ENCODE measurements around the gene PARD3. TPM values are rescaled to one million over a fixed set of nuclear protein-coding genes. Genes with fewer than 3 reads are reported as not detected.

Gene PARD3
- total RNA-seq, 1 donor from 2014 or later: 35.4 TPM

DNA sequence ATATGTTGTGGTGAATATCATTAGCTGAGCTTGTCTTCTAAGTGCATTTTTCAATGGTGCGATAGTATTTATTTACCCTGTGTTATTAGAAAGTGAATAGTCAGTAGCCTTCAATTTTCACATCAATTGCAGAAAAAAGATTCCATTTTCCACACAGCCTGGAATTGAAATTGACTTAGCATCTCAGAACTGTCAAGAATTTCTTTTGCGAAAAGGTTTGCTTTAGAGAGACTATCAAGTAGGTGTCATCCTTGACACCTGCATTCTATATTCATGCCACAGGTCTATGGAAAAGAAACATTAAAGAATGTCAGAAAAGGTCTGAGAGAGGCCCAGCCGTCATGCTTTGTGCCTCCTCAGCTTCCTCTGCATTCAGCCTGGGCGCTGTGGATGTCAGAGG, 504.9 kb downstream of the PARD3 start:
- H3K9ac ChIP-seq (ENCODE audit: low read length): no peak overlapping the region
- no peaks in the 10 kb centered on the region for H3K79me2 ChIP-seq (ENCODE audit: insufficient read depth, low read length)
- H3K27me3 ChIP-seq (ENCODE audit: insufficient read depth, low read length): no peaks in the 10 kb centered on the region
- peaks cover 2% of the 10 kb centered on the region for H3K36me3 Mint-ChIP-seq (ENCODE audit: low read depth, unreplicated experiment)
- H2AFZ ChIP-seq (ENCODE audit: low read depth, low read length): no peak overlapping the region
- TF ChIP-seq, protein P1, sequence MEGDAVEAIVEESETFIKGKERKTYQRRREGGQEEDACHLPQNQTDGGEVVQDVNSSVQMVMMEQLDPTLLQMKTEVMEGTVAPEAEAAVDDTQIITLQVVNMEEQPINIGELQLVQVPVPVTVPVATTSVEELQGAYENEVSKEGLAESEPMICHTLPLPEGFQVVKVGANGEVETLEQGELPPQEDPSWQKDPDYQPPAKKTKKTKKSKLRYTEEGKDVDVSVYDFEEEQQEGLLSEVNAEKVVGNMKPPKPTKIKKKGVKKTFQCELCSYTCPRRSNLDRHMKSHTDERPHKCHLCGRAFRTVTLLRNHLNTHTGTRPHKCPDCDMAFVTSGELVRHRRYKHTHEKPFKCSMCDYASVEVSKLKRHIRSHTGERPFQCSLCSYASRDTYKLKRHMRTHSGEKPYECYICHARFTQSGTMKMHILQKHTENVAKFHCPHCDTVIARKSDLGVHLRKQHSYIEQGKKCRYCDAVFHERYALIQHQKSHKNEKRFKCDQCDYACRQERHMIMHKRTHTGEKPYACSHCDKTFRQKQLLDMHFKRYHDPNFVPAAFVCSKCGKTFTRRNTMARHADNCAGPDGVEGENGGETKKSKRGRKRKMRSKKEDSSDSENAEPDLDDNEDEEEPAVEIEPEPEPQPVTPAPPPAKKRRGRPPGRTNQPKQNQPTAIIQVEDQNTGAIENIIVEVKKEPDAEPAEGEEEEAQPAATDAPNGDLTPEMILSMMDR (IDR thresholded peaks at IDR 0.05; ENCODE audit: insufficient read depth, low read depth, low read length): no peak
- TF ChIP-seq EZH2 (IDR thresholded peaks at IDR 0.05; ENCODE audit: insufficient read depth, low read length): no peak
- FAIRE-seq (no peak), DNase-seq (ENCODE audit: low read depth) (no peak)
- H3K4me3 ChIP-seq (ENCODE audit: insufficient read depth, low read depth, low read length): no peak overlapping the region
- H3K9me3 Mint-ChIP-seq (ENCODE audit: unreplicated experiment): no peaks in the 10 kb centered on the region
- H3K36me3 ChIP-seq (ENCODE audit: insufficient read depth, low read length): no peaks in the 10 kb centered on the region
- no peaks in the 10 kb centered on the region for H3K4me1 ChIP-seq (ENCODE audit: insufficient read depth, low read length)
- no peaks in the 10 kb centered on the region for H3K27me3 Mint-ChIP-seq (ENCODE audit: low read depth, unreplicated experiment)
- no peak overlapping the region for H3K4me3 Mint-ChIP-seq (ENCODE audit: unreplicated experiment)
- no peaks in the 10 kb centered on the region for H4K20me1 ChIP-seq (ENCODE audit: insufficient read depth, low read length)
- H3K27ac ChIP-seq (ENCODE audit: low read depth, low read length): no peak overlapping the region
- H3K4me1 Mint-ChIP-seq (ENCODE audit: low read depth, unreplicated experiment): peaks cover 7% of the 10 kb centered on the region
- H3K9me3 ChIP-seq (ENCODE audit: insufficient read depth, low read depth, low read length): no peaks in the 10 kb centered on the region
- H3K4me2 ChIP-seq (ENCODE audit: low read length): no peak overlapping the region
- H3K27ac Mint-ChIP-seq (ENCODE audit: unreplicated experiment): no peak overlapping the region

DNA sequence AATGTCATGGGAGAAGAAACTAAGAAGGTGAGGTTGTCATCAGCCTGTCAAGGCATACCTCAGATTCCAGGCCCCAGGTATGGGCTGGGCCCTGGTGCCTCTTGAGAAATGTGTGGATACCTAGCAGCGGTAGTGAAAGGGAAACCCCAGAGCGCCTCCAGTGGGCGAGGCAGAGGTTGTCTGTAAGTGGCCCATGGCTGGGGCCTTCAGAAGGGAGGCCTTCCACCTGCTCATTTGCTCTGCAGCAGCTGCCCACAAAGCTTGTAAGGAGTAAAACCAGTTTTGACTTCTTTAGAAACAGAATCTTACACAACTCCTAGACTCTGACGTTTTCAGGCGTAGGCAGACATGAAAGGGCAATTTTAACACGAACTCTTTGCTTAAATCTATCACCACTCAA, 509.9 kb downstream of the PARD3 start:
- no peaks in the 10 kb centered on the region for H4K20me1 ChIP-seq (ENCODE audit: insufficient read depth, low read length)
- no peak overlapping the region for H2AFZ ChIP-seq (ENCODE audit: low read depth, low read length)
- H3K9me3 ChIP-seq (ENCODE audit: insufficient read depth, low read depth, low read length): no peaks in the 10 kb centered on the region
- no peak overlapping the region for H3K27ac Mint-ChIP-seq (ENCODE audit: unreplicated experiment)
- DNase-seq (ENCODE audit: low read depth): no peak
- H3K27me3 Mint-ChIP-seq (ENCODE audit: low read depth, unreplicated experiment): no peaks in the 10 kb centered on the region
- no peaks in the 10 kb centered on the region for H3K4me1 Mint-ChIP-seq (ENCODE audit: low read depth, unreplicated experiment)
- H3K4me3 Mint-ChIP-seq (ENCODE audit: unreplicated experiment): no peak overlapping the region
- no peak overlapping the region for H3K9ac ChIP-seq (ENCODE audit: low read length)
- no peaks in the 10 kb centered on the region for H3K27me3 ChIP-seq (ENCODE audit: insufficient read depth, low read length)
- no peak for FAIRE-seq
- peaks cover 9% of the 10 kb centered on the region for H3K36me3 Mint-ChIP-seq (ENCODE audit: low read depth, unreplicated experiment)
- H3K36me3 ChIP-seq (ENCODE audit: insufficient read depth, low read length): no peaks in the 10 kb centered on the region
- no peak overlapping the region for H3K27ac ChIP-seq (ENCODE audit: low read depth, low read length)
- no peaks in the 10 kb centered on the region for H3K9me3 Mint-ChIP-seq (ENCODE audit: unreplicated experiment)
- H3K4me3 ChIP-seq (ENCODE audit: insufficient read depth, low read depth, low read length): no peak overlapping the region
- no peaks in the 10 kb centered on the region for H3K79me2 ChIP-seq (ENCODE audit: insufficient read depth, low read length)
- H3K4me2 ChIP-seq (ENCODE audit: low read length): no peak overlapping the region
- no peaks in the 10 kb centered on the region for H3K4me1 ChIP-seq (ENCODE audit: insufficient read depth, low read length)
- TF ChIP-seq EZH2 (IDR thresholded peaks at IDR 0.05; ENCODE audit: insufficient read depth, low read length): no peak
- TF ChIP-seq, protein P1 (IDR thresholded peaks at IDR 0.05; ENCODE audit: insufficient read depth, low read depth, low read length): no peak

DNA sequence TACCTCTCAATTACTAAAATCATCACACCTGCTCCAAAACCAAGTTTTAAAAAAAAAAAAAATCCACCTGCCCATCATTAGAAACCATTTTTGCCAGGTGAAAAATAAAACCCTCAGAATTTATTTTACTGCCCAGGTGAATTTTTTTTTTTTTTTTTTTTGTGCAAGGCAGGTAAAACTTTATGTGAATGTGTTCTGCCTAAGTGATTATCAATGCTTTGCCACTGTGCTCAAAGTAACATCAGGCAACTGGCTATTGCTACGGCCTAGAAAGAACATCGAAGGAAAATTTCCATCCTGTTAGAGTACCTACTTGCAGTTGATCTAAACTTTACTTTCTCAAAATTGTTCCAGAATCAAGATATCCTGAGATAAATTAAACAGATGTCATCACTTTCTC, 512.1 kb downstream of the PARD3 start:
- H3K9me3 ChIP-seq (ENCODE audit: insufficient read depth, low read depth, low read length): no peaks in the 10 kb centered on the region
- Mint-ChIP-seq H3K4me3 (ENCODE audit: unreplicated experiment) (no peak overlapping the region), H3K36me3 (ENCODE audit: low read depth, unreplicated experiment) (peaks cover 7% of the 10 kb centered on the region), H3K9me3 (ENCODE audit: unreplicated experiment) (no peaks in the 10 kb centered on the region), H3K4me1 (ENCODE audit: low read depth, unreplicated experiment) (peaks cover 15% of the 10 kb centered on the region), H3K27me3 (ENCODE audit: low read depth, unreplicated experiment) (no peaks in the 10 kb centered on the region), H3K27ac (ENCODE audit: unreplicated experiment) (no peak overlapping the region)
- no peaks in the 10 kb centered on the region for H3K79me2 ChIP-seq (ENCODE audit: insufficient read depth, low read length)
- H2AFZ ChIP-seq (ENCODE audit: low read depth, low read length): no peak overlapping the region
- H4K20me1 ChIP-seq (ENCODE audit: insufficient read depth, low read length): no peaks in the 10 kb centered on the region
- no peak overlapping the region for H3K4me2 ChIP-seq (ENCODE audit: low read length)
- no peak for TF ChIP-seq EZH2 (IDR thresholded peaks at IDR 0.05; ENCODE audit: insufficient read depth, low read length)
- TF ChIP-seq, protein P1 (IDR thresholded peaks at IDR 0.05; ENCODE audit: insufficient read depth, low read depth, low read length): no peak
- DNase-seq (ENCODE audit: low read depth) (no peak), FAIRE-seq (no peak)
- H3K4me3 ChIP-seq (ENCODE audit: insufficient read depth, low read depth, low read length): no peak overlapping the region
- no peak overlapping the region for H3K9ac ChIP-seq (ENCODE audit: low read length)
- no peak overlapping the region for H3K27ac ChIP-seq (ENCODE audit: low read depth, low read length)
- H3K27me3 ChIP-seq (ENCODE audit: insufficient read depth, low read length): no peaks in the 10 kb centered on the region
- H3K36me3 ChIP-seq (ENCODE audit: insufficient read depth, low read length): no peaks in the 10 kb centered on the region
- H3K4me1 ChIP-seq (ENCODE audit: insufficient read depth, low read length): peaks cover 10% of the 10 kb centered on the region

Measured in astrocyte (in vitro differentiated cells and primary cell).